Measurements from ENCODE around the gene HOXA6.

Gene HOXA6

GRCh38 chr7:27149842-27150567 lies 2.4 kb upstream of the HOXA6 start:
- no peak for DNase-seq

- DNase-seq = no peak
Observed at GRCh38 chr7:27148756-27149641, 1.4 kb upstream of the HOXA6 start.

GRCh38 chr7:27148031-27148755 lies 619 bp upstream of the HOXA6 start:
- no peak for DNase-seq

- no peak for DNase-seq
Observed at GRCh38 chr7:27146491-27147198, 929 bp downstream of the HOXA6 start.

- no peak for DNase-seq
Observed at GRCh38 chr7:27145914-27146412, 1.6 kb downstream of the HOXA6 start.

- DNase-seq = no peak
Observed at GRCh38 chr7:27145165-27145913, 2.2 kb downstream of the HOXA6 start.

- DNase-seq = no peak
Observed at GRCh38 chr7:27144781-27145164, 2.8 kb downstream of the HOXA6 start.

- no peak for DNase-seq
Observed at GRCh38 chr7:27143950-27144780, 3.4 kb downstream of the HOXA6 start.

GRCh38 chr7:27143023-27143949 lies 4.3 kb downstream of the HOXA6 start, which contains the start of gene HOXA5:
Gene HOXA5, minus strand, starts transcription at chr7:27143681. Its CDS starts 74 bp downstream, at chr7:27143607.
- DNase-seq = no peak

GRCh38 chr7:27142580-27143022 lies 5.0 kb downstream of the HOXA6 start:
- no peak for DNase-seq

- no peak for DNase-seq
Observed at GRCh38 chr7:27141923-27142579, 5.5 kb downstream of the HOXA6 start.

GRCh38 chr7:27141137-27141922 lies 6.2 kb downstream of the HOXA6 start:
- no peak for DNase-seq

- DNase-seq = no peak
Observed at GRCh38 chr7:27140126-27140857, 7.3 kb downstream of the HOXA6 start.

GRCh38 chr7:27139334-27140125 lies 8.0 kb downstream of the HOXA6 start:
- DNase-seq = no peak

GRCh38 chr7:27138985-27139333 lies 8.6 kb downstream of the HOXA6 start:
- no peak for DNase-seq

GRCh38 chr7:27138472-27138871 lies 9.1 kb downstream of the HOXA6 start:
- no peak for DNase-seq

Data from NCI-H774 (cell line).